ENCODE measurements around the gene BTN1A1. TPM values are rescaled to one million over a fixed set of nuclear protein-coding genes. Genes with fewer than 3 reads are reported as not detected.
"Not testable (repeated sequence)": the region's sequence is repeated elsewhere in the genome, so short reads cannot be mapped to it uniquely, and the experiment has no call there.

BTN1A1 gene, protein sequence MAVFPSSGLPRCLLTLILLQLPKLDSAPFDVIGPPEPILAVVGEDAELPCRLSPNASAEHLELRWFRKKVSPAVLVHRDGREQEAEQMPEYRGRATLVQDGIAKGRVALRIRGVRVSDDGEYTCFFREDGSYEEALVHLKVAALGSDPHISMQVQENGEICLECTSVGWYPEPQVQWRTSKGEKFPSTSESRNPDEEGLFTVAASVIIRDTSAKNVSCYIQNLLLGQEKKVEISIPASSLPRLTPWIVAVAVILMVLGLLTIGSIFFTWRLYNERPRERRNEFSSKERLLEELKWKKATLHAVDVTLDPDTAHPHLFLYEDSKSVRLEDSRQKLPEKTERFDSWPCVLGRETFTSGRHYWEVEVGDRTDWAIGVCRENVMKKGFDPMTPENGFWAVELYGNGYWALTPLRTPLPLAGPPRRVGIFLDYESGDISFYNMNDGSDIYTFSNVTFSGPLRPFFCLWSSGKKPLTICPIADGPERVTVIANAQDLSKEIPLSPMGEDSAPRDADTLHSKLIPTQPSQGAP
- polyA plus RNA-seq (2013, experiment 1 of 2): 0.15 TPM
- polyA plus RNA-seq (2013, experiment 2 of 2): 0.25 TPM

- Histone ChIP-seq H3K27ac (ENCODE audit: low read depth, low read length) (no peak within 1 kb of the TSS), H3K36me3 (ENCODE audit: insufficient read depth, low read length) (no peaks in the 10 kb centered on the region), H3K4me3 (ENCODE audit: low read length) (peak within 1 kb of the TSS; percentile 53; the same call in 1 of the 2 replicates), H3K9me3 (ENCODE audit: insufficient read depth, low read depth, low read length) (no peaks in the 10 kb centered on the region), H3K9ac (ENCODE audit: low read depth, low read length) (no peak within 1 kb of the TSS), H3K4me1 (ENCODE audit: insufficient read depth, low read length) (0 out of 2 replicates have a peak, but pooled peaks cover 3% of the 10 kb centered on the region), H3K27me3 (ENCODE audit: insufficient read depth, low read length) (peaks cover 48% of the 10 kb centered on the region)
- 40% methylated on average over 2 of the region's 2 CpGs for WGBS
Observed at GRCh38 chr6:26500102-26500501, at the start of gene BTN1A1. TSS of gene BTN1A1 (plus strand) at chr6:26500303. CDS start at chr6:26501287, 984 bp downstream.

DNA sequence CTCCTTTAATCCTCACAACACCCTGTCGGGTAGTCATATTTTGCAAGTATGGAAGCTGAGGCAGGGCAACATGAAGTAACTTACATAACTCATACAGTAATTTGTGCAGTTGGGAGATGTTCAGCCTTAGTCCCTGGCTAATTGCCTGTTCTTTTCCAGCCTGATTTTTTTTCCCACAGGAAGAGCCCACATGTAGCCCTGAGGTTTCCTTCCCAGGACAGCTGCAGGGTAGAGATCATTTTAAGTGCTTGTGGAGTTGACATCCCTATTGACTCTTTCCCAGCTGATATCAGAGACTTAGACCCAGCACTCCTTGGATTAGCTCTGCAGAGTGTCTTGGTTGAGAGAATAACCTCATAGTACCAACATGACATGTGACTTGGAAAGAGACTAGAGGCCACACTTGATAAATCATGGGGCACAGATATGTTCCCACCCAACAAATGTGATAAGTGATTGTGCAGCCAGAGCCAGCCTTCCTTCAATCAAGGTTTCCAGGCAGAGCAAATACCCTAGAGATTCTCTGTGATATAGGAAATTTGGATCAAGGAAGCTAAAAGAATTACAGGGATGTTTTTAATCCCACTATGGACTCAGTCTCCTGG lies 47.4 kb upstream of the BTN1A1 start:
- Histone ChIP-seq H3K9ac (ENCODE audit: low read depth, low read length) (no peak overlapping the region), H3K4me1 (ENCODE audit: insufficient read depth, low read length) (peaks cover 5% of the 10 kb centered on the region; the same call in 1 of the 2 replicates), H3K36me3 (ENCODE audit: insufficient read depth, low read length) (no peaks in the 10 kb centered on the region), H3K27me3 (ENCODE audit: insufficient read depth, low read length) (no peaks in the 10 kb centered on the region), H3K27ac (ENCODE audit: low read depth, low read length) (no peak overlapping the region), H3K4me3 (ENCODE audit: low read length) (no peak overlapping the region), H3K9me3 (ENCODE audit: insufficient read depth, low read depth, low read length) (no peaks in the 10 kb centered on the region)
- no CpG with 5 or more reads among the region's 1 CpG for WGBS

- Histone ChIP-seq H3K36me3 (ENCODE audit: insufficient read depth, low read length) (peaks cover 6% of the 10 kb centered on the region), H3K9me3 (ENCODE audit: insufficient read depth, low read depth, low read length) (no peaks in the 10 kb centered on the region), H3K4me1 (ENCODE audit: insufficient read depth, low read length) (peaks cover 5% of the 10 kb centered on the region; the same call in 1 of the 2 replicates), H3K27ac (ENCODE audit: low read depth, low read length) (no peak overlapping the region), H3K4me3 (ENCODE audit: low read length) (no peak overlapping the region), H3K27me3 (ENCODE audit: insufficient read depth, low read length) (no peaks in the 10 kb centered on the region), H3K9ac (ENCODE audit: low read depth, low read length) (no peak overlapping the region)
- 43% methylated on average over 1 of the region's 1 CpG for WGBS
Observed at GRCh38 chr6:26454631-26455030, 45.5 kb upstream of the BTN1A1 start.

- Histone ChIP-seq H3K27me3 (ENCODE audit: insufficient read depth, low read length) (no peaks in the 10 kb centered on the region), H3K4me3 (ENCODE audit: low read length) (no peak overlapping the region), H3K27ac (ENCODE audit: low read depth, low read length) (no peak overlapping the region), H3K4me1 (ENCODE audit: insufficient read depth, low read length) (peaks cover 5% of the 10 kb centered on the region; the same call in 1 of the 2 replicates), H3K36me3 (ENCODE audit: insufficient read depth, low read length) (peaks cover 15% of the 10 kb centered on the region), H3K9me3 (ENCODE audit: insufficient read depth, low read depth, low read length) (no peaks in the 10 kb centered on the region), H3K9ac (ENCODE audit: low read depth, low read length) (no peak overlapping the region)
- 93% methylated on average over 3 of the region's 3 CpGs for WGBS
Observed at GRCh38 chr6:26455357-26455970, 44.6 kb upstream of the BTN1A1 start.

DNA sequence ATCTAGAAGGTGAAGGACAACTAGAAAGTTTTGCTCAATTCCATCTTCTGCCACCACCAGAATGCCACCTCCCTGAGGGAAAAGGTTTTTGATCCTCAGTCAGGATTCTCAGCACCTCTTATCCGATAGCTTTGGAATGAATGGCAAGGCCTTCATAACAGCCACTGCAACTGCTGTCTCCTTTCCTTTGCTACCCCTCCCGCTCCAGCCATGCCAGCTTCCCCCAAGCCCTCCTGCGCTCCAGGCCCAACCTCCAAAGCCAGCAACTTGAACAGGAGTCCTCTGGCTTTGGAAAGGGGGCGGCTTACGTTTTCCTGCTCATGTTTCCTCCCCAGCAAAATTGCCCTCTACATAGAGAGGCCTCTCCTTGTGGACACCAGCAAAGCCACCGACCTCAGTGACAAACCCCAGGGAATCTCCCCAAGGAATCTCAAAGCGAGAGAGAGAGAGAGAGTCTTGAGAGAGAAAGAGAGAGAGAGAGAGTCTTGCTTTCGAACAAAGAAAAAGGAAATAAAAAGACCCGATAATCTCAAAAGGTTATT lies 42.8 kb upstream of the BTN1A1 start:
- H3K4me3 ChIP-seq (ENCODE audit: low read length): peak overlapping the region; percentile 85
- peaks cover 5% of the 10 kb centered on the region; the same call in 1 of the 2 replicates for H3K4me1 ChIP-seq (ENCODE audit: insufficient read depth, low read length)
- H3K27me3 ChIP-seq (ENCODE audit: insufficient read depth, low read length): no peaks in the 10 kb centered on the region
- H3K27ac ChIP-seq (ENCODE audit: low read depth, low read length): peak overlapping the region; percentile 58
- peak overlapping the region; percentile 86 for H3K9ac ChIP-seq (ENCODE audit: low read depth, low read length)
- H3K9me3 ChIP-seq (ENCODE audit: insufficient read depth, low read depth, low read length): no peaks in the 10 kb centered on the region
- H3K36me3 ChIP-seq (ENCODE audit: insufficient read depth, low read length): peaks cover 25% of the 10 kb centered on the region
- WGBS: 26% methylated on average over 8 of the region's 9 CpGs

DNA sequence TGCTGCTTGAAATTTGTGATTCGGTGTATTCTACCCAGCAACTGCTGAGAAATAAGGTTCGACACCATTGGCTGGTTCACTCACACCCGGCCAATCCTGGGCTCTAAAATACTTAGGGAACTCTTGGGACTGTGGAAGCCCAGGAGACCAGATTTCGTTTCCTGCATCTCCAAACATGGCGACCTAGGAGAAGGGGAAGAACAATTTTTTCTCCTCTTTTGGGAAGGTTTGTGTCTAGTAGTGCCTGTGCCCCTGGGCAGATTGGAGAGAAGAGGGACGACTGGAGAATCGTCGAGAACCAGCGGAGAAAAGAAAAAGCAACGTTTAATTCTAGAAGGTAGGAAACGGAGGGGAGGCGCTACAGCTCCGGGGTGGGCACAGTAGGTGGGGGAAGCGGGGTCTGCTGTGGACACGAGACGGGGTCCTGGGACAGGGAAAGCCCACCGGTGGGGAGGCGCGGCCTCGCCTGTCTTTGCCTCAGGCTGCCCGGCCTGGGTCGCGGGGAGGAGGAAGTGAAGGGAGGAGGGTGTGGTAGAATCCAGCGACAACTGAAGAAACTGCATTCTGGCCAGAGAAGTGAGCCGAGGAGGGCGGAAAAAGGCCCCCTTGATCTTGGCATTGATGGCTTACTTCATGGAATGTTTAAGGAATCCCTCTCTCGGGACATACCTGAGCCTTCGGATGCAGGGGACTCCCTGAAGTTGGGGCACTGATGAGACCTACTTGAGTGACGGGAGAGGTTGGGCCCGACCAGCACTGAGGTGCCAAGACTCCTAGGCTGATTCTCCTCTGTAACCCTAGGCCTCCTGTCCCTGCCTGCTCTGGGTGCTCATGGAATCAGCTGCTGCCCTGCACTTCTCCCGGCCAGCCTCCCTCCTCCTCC lies 42.1 kb upstream of the BTN1A1 start, which contains the start of gene BTN2A1:
Gene BTN2A1, plus strand, starts transcription at position 150 of the 883 bp plus-strand sequence. Its CDS starts 682 bp downstream, at position 832.
- WGBS: under 1% methylated on average over 29 of the region's 31 CpGs
- Histone ChIP-seq H3K27ac (ENCODE audit: low read depth, low read length) (peak within 1 kb of the TSS; percentile 69), H3K27me3 (ENCODE audit: insufficient read depth, low read length) (no peaks in the 10 kb centered on the region)

GRCh38 chr6:26459023-26459810 lies 40.9 kb upstream of the BTN1A1 start:
- Histone ChIP-seq H3K27ac (ENCODE audit: low read depth, low read length) (no peak overlapping the region), H3K9ac (ENCODE audit: low read depth, low read length) (no peak overlapping the region), H3K36me3 (ENCODE audit: insufficient read depth, low read length) (peaks cover 44% of the 10 kb centered on the region), H3K4me1 (ENCODE audit: insufficient read depth, low read length) (peaks cover 5% of the 10 kb centered on the region; the same call in 1 of the 2 replicates), H3K9me3 (ENCODE audit: insufficient read depth, low read depth, low read length) (no peaks in the 10 kb centered on the region), H3K27me3 (ENCODE audit: insufficient read depth, low read length) (no peaks in the 10 kb centered on the region), H3K4me3 (ENCODE audit: low read length) (peak overlapping the region; percentile 85)
- 96% methylated on average over 16 of the region's 16 CpGs for WGBS

More for the DNA sequence above, 42.1 kb upstream of the BTN1A1 start, which contains the start of gene BTN2A1:
- Histone ChIP-seq H3K4me3 (ENCODE audit: low read length) (peak within 1 kb of the TSS; percentile 85), H3K36me3 (ENCODE audit: insufficient read depth, low read length) (peaks cover 32% of the 10 kb centered on the region), H3K9me3 (ENCODE audit: insufficient read depth, low read depth, low read length) (no peaks in the 10 kb centered on the region), H3K9ac (ENCODE audit: low read depth, low read length) (peak within 1 kb of the TSS; percentile 86), H3K4me1 (ENCODE audit: insufficient read depth, low read length) (peaks cover 5% of the 10 kb centered on the region; the same call in 1 of the 2 replicates)

DNA sequence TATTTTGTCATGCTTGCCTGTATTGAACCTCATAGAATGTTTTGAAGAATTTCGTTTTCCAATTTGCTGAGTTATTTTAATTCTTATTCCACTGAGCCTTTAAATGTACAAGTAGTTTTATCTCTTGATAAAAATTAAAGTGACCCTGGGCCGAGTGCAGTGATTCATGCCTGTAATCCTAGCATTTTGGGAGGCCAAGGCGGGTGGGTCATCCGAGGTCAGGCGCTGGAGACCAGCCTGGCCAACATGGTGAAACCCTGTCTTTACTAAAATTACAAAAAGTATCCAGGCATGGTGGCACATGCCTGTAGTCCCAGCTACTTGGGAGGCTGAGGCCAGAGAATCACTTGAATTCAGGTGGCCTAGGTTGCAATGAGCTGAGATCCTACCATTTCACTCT lies 38.8 kb upstream of the BTN1A1 start:
- H3K27ac ChIP-seq (ENCODE audit: low read depth, low read length); H3K9me3 ChIP-seq (ENCODE audit: insufficient read depth, low read depth, low read length); H3K9ac ChIP-seq (ENCODE audit: low read depth, low read length); H3K27me3 ChIP-seq (ENCODE audit: insufficient read depth, low read length); H3K4me3 ChIP-seq (ENCODE audit: low read length); H3K4me1 ChIP-seq (ENCODE audit: insufficient read depth, low read length): not testable (repeated sequence)
- H3K36me3 ChIP-seq (ENCODE audit: insufficient read depth, low read length): peaks cover 66% of the 10 kb centered on the region
- WGBS: 70% methylated on average over 4 of the region's 5 CpGs

DNA sequence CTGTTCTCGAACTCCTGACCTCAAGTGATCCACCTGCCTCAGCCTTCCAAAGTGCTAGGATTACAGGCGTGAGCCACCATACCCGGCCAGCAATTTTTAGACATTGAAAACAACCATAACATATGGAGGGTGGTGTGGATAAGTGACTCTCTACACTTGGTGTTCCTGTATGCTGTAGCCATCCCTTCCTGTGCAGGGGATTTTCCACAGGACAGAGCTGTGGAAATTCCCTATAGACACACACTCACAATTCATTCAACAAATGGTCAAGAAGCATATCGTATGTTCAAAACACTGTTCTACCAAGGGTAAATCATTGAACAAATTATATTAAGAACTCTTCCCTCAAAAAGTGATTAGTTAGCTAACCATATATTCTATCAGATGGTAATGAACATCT lies 36.1 kb upstream of the BTN1A1 start:
- H3K27me3 ChIP-seq (ENCODE audit: insufficient read depth, low read length): no peaks in the 10 kb centered on the region
- H3K4me3 ChIP-seq (ENCODE audit: low read length): no peak overlapping the region
- H3K9ac ChIP-seq (ENCODE audit: low read depth, low read length): no peak overlapping the region
- no peaks in the 10 kb centered on the region for H3K9me3 ChIP-seq (ENCODE audit: insufficient read depth, low read depth, low read length)
- H3K27ac ChIP-seq (ENCODE audit: low read depth, low read length): no peak overlapping the region
- 97% methylated on average over 4 of the region's 4 CpGs for WGBS
- peaks cover 91% of the 10 kb centered on the region for H3K36me3 ChIP-seq (ENCODE audit: insufficient read depth, low read length)
- H3K4me1 ChIP-seq (ENCODE audit: insufficient read depth, low read length): no peaks in the 10 kb centered on the region

All from HUES64 (cell line).